Measurements from ENCODE around the gene RPS15. TPM values are rescaled to one million over a fixed set of nuclear protein-coding genes. Genes with fewer than 3 reads are reported as not detected.

RPS15 gene
- total RNA-seq, 1 donor from 2014 or later, result 3,178 TPM

- no peak for DNase-seq (ENCODE audit: low read depth)
- TF ChIP-seq, protein P1, sequence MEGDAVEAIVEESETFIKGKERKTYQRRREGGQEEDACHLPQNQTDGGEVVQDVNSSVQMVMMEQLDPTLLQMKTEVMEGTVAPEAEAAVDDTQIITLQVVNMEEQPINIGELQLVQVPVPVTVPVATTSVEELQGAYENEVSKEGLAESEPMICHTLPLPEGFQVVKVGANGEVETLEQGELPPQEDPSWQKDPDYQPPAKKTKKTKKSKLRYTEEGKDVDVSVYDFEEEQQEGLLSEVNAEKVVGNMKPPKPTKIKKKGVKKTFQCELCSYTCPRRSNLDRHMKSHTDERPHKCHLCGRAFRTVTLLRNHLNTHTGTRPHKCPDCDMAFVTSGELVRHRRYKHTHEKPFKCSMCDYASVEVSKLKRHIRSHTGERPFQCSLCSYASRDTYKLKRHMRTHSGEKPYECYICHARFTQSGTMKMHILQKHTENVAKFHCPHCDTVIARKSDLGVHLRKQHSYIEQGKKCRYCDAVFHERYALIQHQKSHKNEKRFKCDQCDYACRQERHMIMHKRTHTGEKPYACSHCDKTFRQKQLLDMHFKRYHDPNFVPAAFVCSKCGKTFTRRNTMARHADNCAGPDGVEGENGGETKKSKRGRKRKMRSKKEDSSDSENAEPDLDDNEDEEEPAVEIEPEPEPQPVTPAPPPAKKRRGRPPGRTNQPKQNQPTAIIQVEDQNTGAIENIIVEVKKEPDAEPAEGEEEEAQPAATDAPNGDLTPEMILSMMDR (IDR thresholded peaks at IDR 0.05; ENCODE audit: insufficient read depth, low read length, poor library complexity, severe bottlenecking), result no peak
- Histone ChIP-seq H3K4me3 (ENCODE audit: low read depth, low read length) (no peak overlapping the region), H3K36me3 (ENCODE audit: control insufficient read depth, insufficient read depth, low read length) (peaks cover 14% of the 10 kb centered on the region), H3K27me3 (ENCODE audit: control insufficient read depth, insufficient read depth, low read length) (no peaks in the 10 kb centered on the region)
Observed at GRCh38 chr19:1430246-1430645, 8.0 kb upstream of the RPS15 start.

DNA sequence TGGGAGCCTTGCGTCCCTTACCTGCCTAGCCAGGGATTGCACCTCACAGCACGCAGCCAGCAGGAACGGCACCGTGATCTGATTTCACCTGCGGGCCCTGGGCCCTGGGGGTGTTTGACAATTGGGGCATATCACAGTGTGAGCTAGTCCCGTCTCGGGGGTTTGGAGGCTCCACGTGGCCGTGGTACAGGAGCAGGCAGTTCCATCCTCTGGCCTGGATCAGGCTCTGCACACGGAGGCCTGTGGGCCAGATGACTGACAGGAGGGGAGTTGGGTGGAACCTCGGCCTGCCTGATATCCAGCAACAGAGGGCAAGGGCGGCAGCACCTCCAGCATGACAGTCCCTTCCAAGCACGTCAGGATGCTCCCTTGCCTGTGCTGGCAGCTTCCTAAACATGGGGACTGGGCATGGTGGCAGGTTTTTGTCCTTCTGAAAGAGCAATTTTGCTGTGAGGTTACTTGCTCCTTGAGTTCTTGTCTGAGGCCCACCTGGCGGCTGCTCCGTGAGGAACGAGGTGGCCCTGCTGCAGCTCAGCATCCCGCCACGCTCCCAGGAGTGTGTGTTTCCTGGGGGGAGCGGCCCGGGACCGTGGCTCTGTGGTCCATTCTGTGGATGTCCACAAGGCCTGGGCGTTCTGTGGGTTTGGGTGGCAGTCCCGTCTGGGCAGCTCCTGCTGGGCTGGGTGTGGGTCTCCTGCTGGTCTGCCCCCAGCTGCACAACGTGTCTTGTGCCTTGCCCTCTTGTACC, 6.3 kb upstream of the RPS15 start:
- no peak for DNase-seq (ENCODE audit: low read depth)
- no peaks in the 10 kb centered on the region for H3K27me3 ChIP-seq (ENCODE audit: control insufficient read depth, insufficient read depth, low read length)
- no peak overlapping the region for H3K4me3 ChIP-seq (ENCODE audit: low read depth, low read length)
- TF ChIP-seq, protein P1 (IDR thresholded peaks at IDR 0.05; ENCODE audit: insufficient read depth, low read length, poor library complexity, severe bottlenecking), result no peak
- H3K36me3 ChIP-seq (ENCODE audit: control insufficient read depth, insufficient read depth, low read length), result peaks cover 15% of the 10 kb centered on the region

GRCh38 chr19:1432507-1432887, 5.7 kb upstream of the RPS15 start:
- no peak for DNase-seq (ENCODE audit: low read depth)
- Histone ChIP-seq H3K36me3 (ENCODE audit: control insufficient read depth, insufficient read depth, low read length) (peaks cover 13% of the 10 kb centered on the region), H3K27me3 (ENCODE audit: control insufficient read depth, insufficient read depth, low read length) (no peaks in the 10 kb centered on the region), H3K4me3 (ENCODE audit: low read depth, low read length) (no peak overlapping the region)
- TF ChIP-seq, protein P1 (IDR thresholded peaks at IDR 0.05; ENCODE audit: insufficient read depth, low read length, poor library complexity, severe bottlenecking), result no peak

DNA sequence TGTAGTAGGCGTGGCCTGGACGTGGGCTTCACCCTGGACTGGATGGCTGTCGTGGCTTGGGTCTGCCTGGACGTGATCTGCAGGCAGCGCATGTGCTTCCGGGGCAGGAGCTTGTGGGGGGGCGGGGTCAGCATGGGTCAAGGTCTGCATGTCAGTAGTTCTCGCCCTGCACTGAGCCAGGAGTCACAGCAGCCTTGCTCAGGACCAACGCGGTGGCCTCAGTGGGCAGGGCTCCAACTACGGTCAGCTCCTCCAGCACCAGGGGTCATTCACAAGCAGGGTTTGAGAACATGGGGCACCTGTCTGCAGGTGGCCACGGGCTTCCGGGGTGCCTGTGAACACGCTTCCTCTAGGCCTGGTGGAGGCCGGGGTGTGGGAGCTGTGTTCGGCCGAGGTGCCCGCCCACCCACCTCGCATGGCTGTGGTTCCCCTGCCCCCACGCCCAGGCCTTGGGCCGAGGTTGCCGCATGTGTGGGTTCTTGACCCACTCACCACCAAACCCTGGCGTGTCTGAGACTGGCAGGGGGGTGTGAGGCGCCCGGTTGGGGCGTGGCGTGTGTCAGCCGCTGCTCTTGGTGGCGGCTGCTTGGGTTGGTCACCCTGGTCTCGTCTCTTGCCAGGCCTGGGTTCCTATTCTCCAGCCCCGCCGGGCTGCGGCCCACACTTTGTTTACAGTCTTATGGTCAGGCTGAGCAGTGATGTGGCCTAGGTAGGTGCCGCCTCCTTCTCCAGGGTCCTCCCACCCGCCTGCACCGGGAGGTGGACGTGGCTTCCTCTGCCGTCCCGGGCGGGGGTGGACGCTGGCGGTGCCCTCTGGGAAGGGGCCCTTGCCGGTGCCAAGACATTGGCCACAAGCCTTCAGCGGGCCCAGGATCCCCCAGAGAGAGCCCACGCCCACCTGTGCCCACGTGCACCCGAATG, 4.8 kb upstream of the RPS15 start:
- H3K4me3 ChIP-seq (ENCODE audit: low read depth, low read length), result no peak overlapping the region
- TF ChIP-seq, protein P1 (IDR thresholded peaks at IDR 0.05; ENCODE audit: insufficient read depth, low read length, poor library complexity, severe bottlenecking), result no peak
- no peak for DNase-seq (ENCODE audit: low read depth)
- H3K27me3 ChIP-seq (ENCODE audit: control insufficient read depth, insufficient read depth, low read length), result no peaks in the 10 kb centered on the region
- peaks cover 13% of the 10 kb centered on the region for H3K36me3 ChIP-seq (ENCODE audit: control insufficient read depth, insufficient read depth, low read length)

- Histone ChIP-seq H3K27me3 (ENCODE audit: control insufficient read depth, insufficient read depth, low read length) (no peaks in the 10 kb centered on the region), H3K36me3 (ENCODE audit: control insufficient read depth, insufficient read depth, low read length) (peaks cover 13% of the 10 kb centered on the region), H3K4me3 (ENCODE audit: low read depth, low read length) (no peak overlapping the region)
- TF ChIP-seq, protein P1 (IDR thresholded peaks at IDR 0.05; ENCODE audit: insufficient read depth, low read length, poor library complexity, severe bottlenecking), result no peak
- no peak for DNase-seq (ENCODE audit: low read depth)
Observed at GRCh38 chr19:1434040-1434366, 4.2 kb upstream of the RPS15 start.

Data from kidney epithelial cell (primary cell).